Activated T-cell treated with anti-CD3 and anti-CD28 coated beads for 4 hours (primary cell): Measurements from ENCODE around the gene BCAS4.
"Not testable (repeated sequence)": the region's sequence is repeated elsewhere in the genome, so short reads cannot be mapped to it uniquely, and the experiment has no call there.

ENCODE experiments used
- DNase-seq: peaks from one replicate; pipeline ENCODE4 v3.0.0-alpha.2; 2020

BCAS4 gene

GRCh38 chr20:50799890-50800550 is 5.2 kb downstream of the BCAS4 start:
- DNase-seq, result no peak

- DNase-seq, result not testable (repeated sequence)
Measured at GRCh38 chr20:50800986-50801746, 6.3 kb downstream of the BCAS4 start.

- no peak for DNase-seq
Measured at GRCh38 chr20:50801747-50802125, 6.9 kb downstream of the BCAS4 start.

GRCh38 chr20:50802289-50802688 is 7.4 kb downstream of the BCAS4 start:
- no peak for DNase-seq

GRCh38 chr20:50804437-50805348 is 9.8 kb downstream of the BCAS4 start:
- DNase-seq, result no peak

- DNase-seq, result no peak
Measured at GRCh38 chr20:50805349-50805684, 10.5 kb downstream of the BCAS4 start.

GRCh38 chr20:50806126-50806768 is 11.4 kb downstream of the BCAS4 start:
- DNase-seq, result no peak

- DNase-seq, result no peak
Measured at GRCh38 chr20:50810063-50810462, 15.2 kb downstream of the BCAS4 start.

- DNase-seq, result no peak
Measured at GRCh38 chr20:50810842-50811241, 16.0 kb downstream of the BCAS4 start.

- no peak for DNase-seq
Measured at GRCh38 chr20:50813101-50813643, 18.3 kb downstream of the BCAS4 start.

- no peak for DNase-seq
Measured at GRCh38 chr20:50813801-50814200, 18.9 kb downstream of the BCAS4 start.

- no peak for DNase-seq
Measured at GRCh38 chr20:50814438-50815161, 19.7 kb downstream of the BCAS4 start.

- no peak for DNase-seq
Measured at GRCh38 chr20:50815162-50815989, 20.5 kb downstream of the BCAS4 start.

- no peak for DNase-seq
Measured at GRCh38 chr20:50817776-50818172, 22.9 kb downstream of the BCAS4 start.

- no peak for DNase-seq
Measured at GRCh38 chr20:50819349-50819748, 24.5 kb downstream of the BCAS4 start.

- no peak for DNase-seq
Measured at GRCh38 chr20:50820515-50821256, 25.8 kb downstream of the BCAS4 start.

- DNase-seq, result no peak
Measured at GRCh38 chr20:50821257-50821921, 26.5 kb downstream of the BCAS4 start.

GRCh38 chr20:50821994-50822393 is 27.1 kb downstream of the BCAS4 start:
- DNase-seq, result no peak

GRCh38 chr20:50823319-50823718 is 28.5 kb downstream of the BCAS4 start:
- DNase-seq, result no peak

GRCh38 chr20:50824137-50824536 is 29.3 kb downstream of the BCAS4 start:
- no peak for DNase-seq
